ENCODE measurements around the gene FOXD1. TPM values are rescaled to one million over a fixed set of nuclear protein-coding genes. Genes with fewer than 3 reads are reported as not detected.

FOXD1 gene
- total RNA-seq (2012; rRNA removed) (3.2 and 6.4 TPM in 2 replicates), polyA plus RNA-seq (2012; rRNA removed) (23.1 and 28.3 TPM in 2 replicates), Bru-seq, nascent RNA (percentile 55 among the genes with signal in this experiment), BruChase-seq, experiment 1, labeled RNA remaining after a 6-hour chase (percentile 54 among the genes with signal in this experiment), BruChase-seq, experiment 2, labeled RNA remaining after a 2-hour chase (percentile 85 among the genes with signal in this experiment)
- polyA plus RNA-seq (2012; cell fraction: cytosol; rRNA removed), result 13.8 and 28.3 TPM in 2 replicates
- 16.9 and 18.6 TPM in 2 replicates for polyA plus RNA-seq (2012; cell fraction: nucleus; rRNA removed; ENCODE audit: low replicate concordance)
- long read RNA-seq, transcript FOXD1-202 (1 exons, 2,272 nt), result major isoform, 50 of 59 reads
- long read RNA-seq, partial matches to known transcripts, result 0 of 59 reads
- long read RNA-seq, other reads (novel, unspliced or antisense), result 5 of 59 reads

DNA sequence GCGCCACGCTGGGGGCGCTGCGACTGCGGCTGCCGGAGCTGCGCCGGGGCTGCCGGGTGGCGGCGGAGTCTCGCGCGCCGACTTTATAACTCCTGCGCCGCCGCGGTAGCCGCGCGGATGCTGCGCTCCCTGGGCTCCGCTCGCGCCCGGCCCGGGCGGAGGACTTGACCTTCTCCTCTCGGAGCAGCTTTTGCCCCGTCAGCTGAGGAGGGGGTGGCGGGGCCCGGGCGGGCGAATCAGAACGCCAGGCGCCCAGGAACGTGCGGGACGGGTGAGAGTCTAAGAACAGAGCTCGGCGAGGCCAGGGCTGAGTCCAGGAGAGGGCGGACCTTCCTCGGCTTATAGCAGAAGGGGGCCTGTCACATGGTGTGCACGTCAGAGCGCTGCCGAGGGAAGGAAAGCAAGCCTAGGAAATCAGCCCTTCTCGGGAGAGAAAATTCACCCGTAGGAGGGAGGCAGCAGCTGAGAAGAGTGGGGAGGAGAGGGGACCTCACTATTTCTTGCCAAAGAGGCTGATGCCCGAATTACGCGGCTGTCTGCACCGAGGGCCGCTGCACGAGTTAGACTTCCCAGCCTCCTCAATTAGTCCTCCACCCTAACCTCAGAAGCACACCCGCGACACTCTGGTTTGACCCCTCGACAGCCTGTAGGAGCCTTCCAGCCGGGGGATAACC, at the start of gene FOXD1:
Gene FOXD1 (minus strand): TSS at position 315 of the 674 bp plus-strand sequence. CDS start 415 bp downstream, outside the sequence.
- in situ Hi-C loops (cut with MboI; ENCODE audit: low sequenced_read_pairs) (loop anchor here (5.0 to 10.0 kb wide), 3 partner anchors 141 to 364 kb away; no protein-coding TSS in a partner anchor), intact Hi-C loops (cut with micrococcal nuclease) (loop anchor here (1.0 kb wide), 1 partner anchor 136 kb away; no protein-coding TSS in a partner anchor), dilution Hi-C loops (cut with HindIII; ENCODE audit: low sequenced_read_pairs, unreplicated experiment) (no loop called here)
- H2AFZ ChIP-seq (replicated peaks; ENCODE audit: low read length, poor library complexity), result peak within 1 kb of the TSS; percentile 95
- H3K79me1 ChIP-seq (ENCODE audit: low read depth in 1 of 2, low read length in 2 of 2), result peaks cover 11 to 14% of the 10 kb centered on the region in 2 experiments
- H3K18ac ChIP-seq (ENCODE audit: low read depth, low read length), result peak within 1 kb of the TSS; percentile 81
- H2BK15ac ChIP-seq (ENCODE audit: low read depth, low read length), result peak within 1 kb of the TSS; percentile 55; the same call in 1 of the 3 replicates
- peak within 1 kb of the TSS; percentile 52 for H4K5ac ChIP-seq (ENCODE audit: low read depth, low read length)
- ChIA-PET CTCF (interaction anchor here (0.5 to 2.1 kb wide), 6 partner anchors 27 to 232 kb away, joined by 3 to 9 read pairs (median 4); no protein-coding TSS in a partner anchor), POLR2A (ENCODE audit: unreplicated experiment) (interaction anchor here (0.7 to 1.4 kb wide), 5 partner anchors 29 to 233 kb away, joined by 3 to 18 read pairs (median 3); no protein-coding TSS in a partner anchor)
- 0% methylated on average over 25 of the region's 59 CpGs; no CpG with 5 or more reads in 1 of the 2 experiments for WGBS, 2 experiments (ENCODE audit: extremely low coverage in 2 of 2, insufficient read length in 1 of 2)
- H3K4me3 ChIP-seq (ENCODE audit: insufficient read depth, low read depth, low read length), result peak within 1 kb of the TSS; percentile 94
- peak within 1 kb of the TSS; percentile 87 for H4K91ac ChIP-seq (ENCODE audit: insufficient read depth, low read depth, low read length)
- peak within 1 kb of the TSS; percentile 5 to 95; a peak in 3 of 4 replicates for H4K8ac ChIP-seq (ENCODE audit: low read depth in 2 of 2, low read length in 2 of 2)
- H3K14ac ChIP-seq (replicated peaks; ENCODE audit: low read depth, low read length), result peak within 1 kb of the TSS; percentile 96
- peak within 1 kb of the TSS; percentile 71; the same call in 1 of the 2 replicates for H2AK5ac ChIP-seq (ENCODE audit: low read depth, low read length)
- ATAC-seq (ENCODE audit: low read depth) (peak; percentile 82), DNase-seq (peak; percentile 97)
- H2BK5ac ChIP-seq (ENCODE audit: low read depth, low read length, poor library complexity, severe bottlenecking), result peak within 1 kb of the TSS; percentile 96
- peak within 1 kb of the TSS; percentile 91 for H3K9ac ChIP-seq (ENCODE audit: low read depth, low read length)
- H2BK20ac ChIP-seq (ENCODE audit: low read depth, low read length), result peak within 1 kb of the TSS; percentile 82
- peaks cover 8% of the 10 kb centered on the region for H3K27me3 ChIP-seq (ENCODE audit: control insufficient read depth, insufficient read depth, low read length)
- peak within 1 kb of the TSS; percentile 73 for H3K56ac ChIP-seq (ENCODE audit: extremely low read depth, insufficient read depth, low read length)
- peak within 1 kb of the TSS; percentile 93 for H2AK9ac ChIP-seq (replicated peaks; ENCODE audit: low read depth, low read length, poor library complexity)
- peak within 1 kb of the TSS; percentile 82 for H3K4me2 ChIP-seq (ENCODE audit: low read depth, low read length)
- peaks cover 6% of the 10 kb centered on the region; the same call in 1 of the 2 replicates for H4K20me1 ChIP-seq (ENCODE audit: insufficient read depth, low read length)
- peaks cover 8% of the 10 kb centered on the region; the same call in 1 of the 2 replicates for H3K36me3 ChIP-seq (ENCODE audit: control insufficient read depth, insufficient read depth, low read length)
- H3K27ac ChIP-seq (ENCODE audit: insufficient read depth, low read length), result peak within 1 kb of the TSS; percentile 97
- H3K9me3 ChIP-seq (ENCODE audit: control insufficient read depth, insufficient read depth, low read length), result no peaks in the 10 kb centered on the region
- peak within 1 kb of the TSS; percentile 96 for H3K23ac ChIP-seq (ENCODE audit: low read depth, low read length)
- H3K9me1 ChIP-seq (ENCODE audit: insufficient read depth, low read length), result no peaks in the 10 kb centered on the region; the same call in 1 of the 2 replicates
- H3K4me1 ChIP-seq (ENCODE audit: control insufficient read depth, insufficient read depth, low read length), result peaks cover 7% of the 10 kb centered on the region; the same call in 1 of the 2 replicates
- peak within 1 kb of the TSS; percentile 93 for H2BK120ac ChIP-seq (ENCODE audit: low read depth, low read length)
- H3K4ac ChIP-seq (ENCODE audit: low read depth, low read length), result peak within 1 kb of the TSS; percentile 94
- no TSS peak for BruUV-seq (replicated peaks)
- peak; percentile 94 for TF ChIP-seq USF2 (IDR thresholded peaks at IDR 0.05; ENCODE audit: low read depth, low read length)
- TF ChIP-seq MXI1 (IDR thresholded peaks at IDR 0.05; ENCODE audit: borderline replicate concordance, low read depth, low read length), result 0 out of 2 replicates have a peak, but pooled peaks have one; percentile 21
- peak; percentile 92 for TF ChIP-seq BHLHE40 (IDR thresholded peaks at IDR 0.05; ENCODE audit: low read depth, low read length)
- TF ChIP-seq RAD21 (IDR thresholded peaks at IDR 0.05; ENCODE audit: low read length), result peak; percentile 18; the same call in 1 of the 2 replicates
- TF ChIP-seq RFX5 (IDR thresholded peaks at IDR 0.05; ENCODE audit: low read depth, low read length), result no peak
- no peak for TF ChIP-seq CEBPB (IDR thresholded peaks at IDR 0.05; ENCODE audit: low read depth, low read length)
- TF ChIP-seq, protein P1, sequence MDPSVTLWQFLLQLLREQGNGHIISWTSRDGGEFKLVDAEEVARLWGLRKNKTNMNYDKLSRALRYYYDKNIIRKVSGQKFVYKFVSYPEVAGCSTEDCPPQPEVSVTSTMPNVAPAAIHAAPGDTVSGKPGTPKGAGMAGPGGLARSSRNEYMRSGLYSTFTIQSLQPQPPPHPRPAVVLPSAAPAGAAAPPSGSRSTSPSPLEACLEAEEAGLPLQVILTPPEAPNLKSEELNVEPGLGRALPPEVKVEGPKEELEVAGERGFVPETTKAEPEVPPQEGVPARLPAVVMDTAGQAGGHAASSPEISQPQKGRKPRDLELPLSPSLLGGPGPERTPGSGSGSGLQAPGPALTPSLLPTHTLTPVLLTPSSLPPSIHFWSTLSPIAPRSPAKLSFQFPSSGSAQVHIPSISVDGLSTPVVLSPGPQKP (IDR thresholded peaks at IDR 0.05; ENCODE audit: borderline replicate concordance, low read depth, low read length), result no peak
- peak; percentile 94 for TF ChIP-seq POLR2A (IDR thresholded peaks at IDR 0.05; ENCODE audit: low read depth, low read length)
- TF ChIP-seq, protein P2, sequence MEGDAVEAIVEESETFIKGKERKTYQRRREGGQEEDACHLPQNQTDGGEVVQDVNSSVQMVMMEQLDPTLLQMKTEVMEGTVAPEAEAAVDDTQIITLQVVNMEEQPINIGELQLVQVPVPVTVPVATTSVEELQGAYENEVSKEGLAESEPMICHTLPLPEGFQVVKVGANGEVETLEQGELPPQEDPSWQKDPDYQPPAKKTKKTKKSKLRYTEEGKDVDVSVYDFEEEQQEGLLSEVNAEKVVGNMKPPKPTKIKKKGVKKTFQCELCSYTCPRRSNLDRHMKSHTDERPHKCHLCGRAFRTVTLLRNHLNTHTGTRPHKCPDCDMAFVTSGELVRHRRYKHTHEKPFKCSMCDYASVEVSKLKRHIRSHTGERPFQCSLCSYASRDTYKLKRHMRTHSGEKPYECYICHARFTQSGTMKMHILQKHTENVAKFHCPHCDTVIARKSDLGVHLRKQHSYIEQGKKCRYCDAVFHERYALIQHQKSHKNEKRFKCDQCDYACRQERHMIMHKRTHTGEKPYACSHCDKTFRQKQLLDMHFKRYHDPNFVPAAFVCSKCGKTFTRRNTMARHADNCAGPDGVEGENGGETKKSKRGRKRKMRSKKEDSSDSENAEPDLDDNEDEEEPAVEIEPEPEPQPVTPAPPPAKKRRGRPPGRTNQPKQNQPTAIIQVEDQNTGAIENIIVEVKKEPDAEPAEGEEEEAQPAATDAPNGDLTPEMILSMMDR (conservative IDR thresholded peaks at IDR 0.05; ENCODE audit: low read depth, low read length), result 0 out of 2 replicates have a peak, but pooled peaks have one; percentile 1
- peak; percentile 62; the same call in 1 of the 2 replicates for TF ChIP-seq MAZ (IDR thresholded peaks at IDR 0.05; ENCODE audit: borderline replicate concordance, low read depth, low read length)

All from IMR-90 (cell line).